Endothelial cell of umbilical vein (primary cell): ENCODE results near the gene TFAP2E.

Experiments
- CTCF ChIP-seq, 2 donors: IDR thresholded peaks; 1 replicate in 1 of 2; 2 replicates in 1 of 2; pipeline ENCODE4 v1.5.1; 2011; ENCODE audit warnings: low read length in 2 of 2, mild to moderate bottlenecking in 2 of 2, moderate library complexity in 2 of 2, control low read depth in 1 of 2, inconsistent platforms in 1 of 2, low read depth in 1 of 2; ENCODE audit not compliant: insufficient read depth in 1 of 2; ENCODE audit errors: extremely low read depth in 1 of 2
- EZH2 ChIP-seq: IDR thresholded peaks from 2 replicates; pipeline ENCODE4 v1.6.1; 2012; ENCODE audit warnings: borderline replicate concordance, low read depth, mild to moderate bottlenecking, moderate library complexity, low read length, inconsistent platforms; ENCODE audit not compliant: severe bottlenecking
- FOS ChIP-seq: IDR thresholded peaks from 2 replicates; pipeline ENCODE4 v1.6.1; 2011; ENCODE audit warnings: mild to moderate bottlenecking, low read length, moderate library complexity, borderline replicate concordance; ENCODE audit not compliant: insufficient read depth
- GATA2 ChIP-seq: IDR thresholded peaks from 2 replicates; pipeline ENCODE4 v1.7.0; 2011; ENCODE audit warnings: low read depth, mild to moderate bottlenecking, moderate library complexity, mixed read lengths, low read length; ENCODE audit not compliant: insufficient read length, insufficient read depth
- JUN ChIP-seq: IDR thresholded peaks from 2 replicates; pipeline ENCODE4 v1.6.1; 2011; ENCODE audit warnings: borderline replicate concordance, low read depth; ENCODE audit not compliant: insufficient read length, insufficient read depth
- MAX ChIP-seq: IDR thresholded peaks from 2 replicates; pipeline ENCODE4 v1.6.1; 2011; ENCODE audit not compliant: insufficient read depth, insufficient read length
- MYC ChIP-seq: IDR thresholded peaks from one replicate; pipeline ENCODE4 v1.6.1; 2011; ENCODE audit warnings: mild to moderate bottlenecking, low read depth, low read length
- POLR2A ChIP-seq: IDR thresholded peaks from 2 replicates; pipeline ENCODE4 v1.6.1; 2012; ENCODE audit warnings: low read depth, mild to moderate bottlenecking, control low read depth, low read length
- POLR2AphosphoS5 ChIP-seq: IDR thresholded peaks from 2 replicates; pipeline ENCODE4 v1.6.1; 2012; ENCODE audit warnings: low read depth, mild to moderate bottlenecking, control low read depth, low read length, moderate library complexity; ENCODE audit not compliant: insufficient read depth

- no peak for TF ChIP-seq CTCF (IDR thresholded peaks at IDR 0.05; ENCODE audit: extremely low read depth in 1 of 2, insufficient read depth in 1 of 2, low read depth in 1 of 2, low read length in 2 of 2)
- no peak for TF ChIP-seq POLR2A
- no peak for TF ChIP-seq EZH2
- TF ChIP-seq MYC = no peak
- TF ChIP-seq POLR2AphosphoS5 = no peak
- TF ChIP-seq GATA2 = no peak
- TF ChIP-seq MAX = no peak
- TF ChIP-seq FOS = no peak
- TF ChIP-seq JUN = no peak
Measured at GRCh38 chr1:35539824-35540261, 33.3 kb upstream of the TFAP2E start.
